Measurements from ENCODE around the gene MAP1LC3A. TPM values are rescaled to one million over a fixed set of nuclear protein-coding genes. Genes with fewer than 3 reads are reported as not detected.

The MAP1LC3A gene
- total RNA-seq, 3 donors from 2014 or later (not counting 1 experiment from before 2014, with no cell fraction given), result 12.7 to 20.4 (median 19.8) TPM

DNA sequence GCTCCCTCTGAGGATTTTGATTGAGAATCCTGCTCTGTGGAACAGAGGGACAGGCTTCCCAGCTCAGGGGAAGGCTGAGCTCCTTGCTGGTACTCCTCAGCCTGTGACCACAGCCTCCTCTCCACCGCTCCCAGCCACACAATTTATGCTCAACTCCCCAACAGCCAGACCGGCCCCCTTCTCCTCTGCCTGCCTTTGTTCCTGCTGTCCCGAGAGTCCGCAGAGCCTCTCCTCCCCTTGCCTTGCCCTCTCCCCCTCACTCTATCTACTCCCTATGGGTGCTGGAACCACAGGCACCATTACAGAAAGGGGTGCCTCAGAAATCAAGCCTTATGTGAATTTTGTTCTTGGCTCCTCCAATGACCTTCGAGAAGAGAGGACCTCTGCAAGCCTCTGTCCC, 15.9 kb downstream of the MAP1LC3A start:
- Histone ChIP-seq H3K9me3 (ENCODE audit: control insufficient read depth, insufficient read depth, low read length) (no peaks in the 10 kb centered on the region), H3K27me3 (ENCODE audit: control insufficient read depth, insufficient read depth, low read length) (no peaks in the 10 kb centered on the region), H3K27ac (ENCODE audit: low read length) (no peak overlapping the region), H3K4me3 (ENCODE audit: low read length) (no peak overlapping the region), H3K36me3 (ENCODE audit: control insufficient read depth, insufficient read depth, low read length) (peaks cover 20% of the 10 kb centered on the region), H3K4me1 (ENCODE audit: control insufficient read depth, insufficient read depth, low read length) (no peaks in the 10 kb centered on the region)
- H3K4me3 Mint-ChIP-seq, result no peak overlapping the region
- intact Hi-C loops (cut with micrococcal nuclease), result no loop called here
- H3K27me3 Mint-ChIP-seq (ENCODE audit: low read depth in 2 of 2), result no peaks in the 10 kb centered on the region
- H3K27ac Mint-ChIP-seq, result no peak overlapping the region
- H3K36me3 Mint-ChIP-seq, result no peaks in the 10 kb centered on the region
- H3K4me1 Mint-ChIP-seq, result peaks cover 8 to 9% of the 10 kb centered on the region in 2 donors
- TF ChIP-seq, protein P1, sequence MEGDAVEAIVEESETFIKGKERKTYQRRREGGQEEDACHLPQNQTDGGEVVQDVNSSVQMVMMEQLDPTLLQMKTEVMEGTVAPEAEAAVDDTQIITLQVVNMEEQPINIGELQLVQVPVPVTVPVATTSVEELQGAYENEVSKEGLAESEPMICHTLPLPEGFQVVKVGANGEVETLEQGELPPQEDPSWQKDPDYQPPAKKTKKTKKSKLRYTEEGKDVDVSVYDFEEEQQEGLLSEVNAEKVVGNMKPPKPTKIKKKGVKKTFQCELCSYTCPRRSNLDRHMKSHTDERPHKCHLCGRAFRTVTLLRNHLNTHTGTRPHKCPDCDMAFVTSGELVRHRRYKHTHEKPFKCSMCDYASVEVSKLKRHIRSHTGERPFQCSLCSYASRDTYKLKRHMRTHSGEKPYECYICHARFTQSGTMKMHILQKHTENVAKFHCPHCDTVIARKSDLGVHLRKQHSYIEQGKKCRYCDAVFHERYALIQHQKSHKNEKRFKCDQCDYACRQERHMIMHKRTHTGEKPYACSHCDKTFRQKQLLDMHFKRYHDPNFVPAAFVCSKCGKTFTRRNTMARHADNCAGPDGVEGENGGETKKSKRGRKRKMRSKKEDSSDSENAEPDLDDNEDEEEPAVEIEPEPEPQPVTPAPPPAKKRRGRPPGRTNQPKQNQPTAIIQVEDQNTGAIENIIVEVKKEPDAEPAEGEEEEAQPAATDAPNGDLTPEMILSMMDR (IDR thresholded peaks at IDR 0.05), result no peak
- 95% methylated on average over 5 of the region's 5 CpGs for WGBS (ENCODE audit: insufficient coverage)
- no peak for ATAC-seq
- no peak for DNase-seq
- no peaks in the 10 kb centered on the region for H3K9me3 Mint-ChIP-seq

DNA sequence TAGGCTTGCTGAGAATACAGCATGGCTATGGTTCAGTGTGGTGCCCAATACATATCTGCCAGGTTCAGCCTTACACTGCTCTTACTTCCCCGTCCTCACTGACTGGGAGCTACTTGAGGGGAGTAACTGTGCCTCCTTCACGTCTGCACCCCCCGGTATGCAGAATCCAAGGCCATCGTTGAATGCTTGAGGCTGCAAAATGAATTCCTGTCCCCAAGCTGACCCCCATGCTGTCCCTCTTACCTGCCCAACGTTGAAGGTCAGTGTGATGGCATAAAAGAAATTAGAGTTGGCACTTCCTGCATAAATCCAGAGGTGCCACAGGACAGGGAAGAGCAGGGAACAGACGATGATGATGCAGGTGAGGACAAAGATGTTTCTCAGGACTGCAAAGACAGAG, 16.3 kb downstream of the MAP1LC3A start:
- ATAC-seq (no peak), DNase-seq (no peak)
- H3K9me3 ChIP-seq (ENCODE audit: control insufficient read depth, insufficient read depth, low read length), result no peaks in the 10 kb centered on the region
- Mint-ChIP-seq H3K27me3 (ENCODE audit: low read depth in 2 of 2) (no peaks in the 10 kb centered on the region), H3K27ac (no peak overlapping the region), H3K4me3 (no peak overlapping the region), H3K9me3 (no peaks in the 10 kb centered on the region), H3K36me3 (no peaks in the 10 kb centered on the region), H3K4me1 (peaks cover 11 to 13% of the 10 kb centered on the region in 2 donors)
- no peak overlapping the region for H3K4me3 ChIP-seq (ENCODE audit: low read length)
- intact Hi-C loops (cut with micrococcal nuclease), result no loop called here
- TF ChIP-seq, protein P1 (IDR thresholded peaks at IDR 0.05), result no peak
- H3K4me1 ChIP-seq (ENCODE audit: control insufficient read depth, insufficient read depth, low read length), result peaks cover 1% of the 10 kb centered on the region
- no peak overlapping the region for H3K27ac ChIP-seq (ENCODE audit: low read length)
- H3K27me3 ChIP-seq (ENCODE audit: control insufficient read depth, insufficient read depth, low read length), result no peaks in the 10 kb centered on the region
- peaks cover 20% of the 10 kb centered on the region for H3K36me3 ChIP-seq (ENCODE audit: control insufficient read depth, insufficient read depth, low read length)
- WGBS (ENCODE audit: insufficient coverage), result 97% methylated on average over 6 of the region's 6 CpGs

DNA sequence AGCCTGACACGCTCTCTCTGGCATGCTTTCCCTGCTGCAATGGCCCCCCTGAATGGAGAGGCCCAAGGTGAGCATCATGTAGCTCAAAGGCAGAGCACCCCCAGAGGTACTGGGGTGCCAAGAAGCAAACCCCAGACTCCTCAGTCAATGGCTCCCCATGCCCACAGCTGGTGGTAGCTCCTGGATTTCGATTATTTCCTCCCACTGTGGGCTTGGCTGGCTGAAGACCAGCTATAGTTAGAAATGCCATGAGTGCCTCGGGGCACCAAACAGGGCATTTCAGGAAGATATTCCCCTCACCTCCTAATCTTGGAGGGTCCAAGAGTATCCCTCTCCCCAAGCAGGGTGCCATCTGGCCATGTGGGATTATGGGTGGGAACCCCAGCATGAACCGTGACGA, 16.8 kb downstream of the MAP1LC3A start:
- H3K4me1 Mint-ChIP-seq, result peaks cover 15 to 17% of the 10 kb centered on the region in 2 donors
- Histone ChIP-seq H3K27me3 (ENCODE audit: control insufficient read depth, insufficient read depth, low read length) (no peaks in the 10 kb centered on the region), H3K9me3 (ENCODE audit: control insufficient read depth, insufficient read depth, low read length) (no peaks in the 10 kb centered on the region), H3K27ac (ENCODE audit: low read length) (no peak overlapping the region), H3K4me1 (ENCODE audit: control insufficient read depth, insufficient read depth, low read length) (peaks cover 5% of the 10 kb centered on the region), H3K4me3 (ENCODE audit: low read length) (no peak overlapping the region), H3K36me3 (ENCODE audit: control insufficient read depth, insufficient read depth, low read length) (peaks cover 20% of the 10 kb centered on the region)
- no peak overlapping the region for H3K27ac Mint-ChIP-seq
- no peaks in the 10 kb centered on the region for H3K9me3 Mint-ChIP-seq
- 95% methylated on average over 5 of the region's 5 CpGs for WGBS (ENCODE audit: insufficient coverage)
- no peaks in the 10 kb centered on the region for H3K27me3 Mint-ChIP-seq (ENCODE audit: low read depth in 2 of 2)
- intact Hi-C loops (cut with micrococcal nuclease), result no loop called here
- no peak for ATAC-seq
- H3K36me3 Mint-ChIP-seq, result no peaks in the 10 kb centered on the region
- H3K4me3 Mint-ChIP-seq, result no peak overlapping the region
- TF ChIP-seq, protein P1 (IDR thresholded peaks at IDR 0.05), result no peak
- no peak for DNase-seq

DNA sequence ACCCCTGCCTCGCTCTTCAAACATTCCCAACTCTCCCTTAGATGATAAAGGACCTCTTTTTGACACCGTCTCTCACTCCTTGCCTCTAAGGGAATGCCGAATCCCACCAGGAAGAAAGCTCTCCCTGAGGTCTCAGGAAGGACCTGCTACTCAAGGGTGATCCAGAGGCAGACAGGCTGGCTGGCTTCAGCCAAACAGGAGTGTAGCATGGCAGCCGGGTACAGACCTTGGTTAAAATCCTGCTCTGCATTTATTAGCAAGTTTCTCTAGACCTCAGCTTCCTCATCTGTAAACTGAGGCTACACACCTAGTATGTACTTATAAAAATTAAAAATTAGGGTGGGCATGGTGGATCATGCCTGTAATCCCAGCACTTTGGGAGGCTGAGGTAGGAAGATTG, 17.2 kb downstream of the MAP1LC3A start:
- H3K9me3 ChIP-seq (ENCODE audit: control insufficient read depth, insufficient read depth, low read length), result no peaks in the 10 kb centered on the region
- 95% methylated on average over 4 of the region's 4 CpGs for WGBS (ENCODE audit: insufficient coverage)
- Mint-ChIP-seq H3K9me3 (no peaks in the 10 kb centered on the region), H3K36me3 (no peaks in the 10 kb centered on the region), H3K4me1 (peaks cover 18 to 20% of the 10 kb centered on the region in 2 donors), H3K4me3 (no peak overlapping the region), H3K27ac (no peak overlapping the region), H3K27me3 (ENCODE audit: low read depth in 2 of 2) (no peaks in the 10 kb centered on the region)
- intact Hi-C loops (cut with micrococcal nuclease), result no loop called here
- no peak overlapping the region for H3K4me3 ChIP-seq (ENCODE audit: low read length)
- DNase-seq (no peak), ATAC-seq (no peak)
- TF ChIP-seq, protein P1 (IDR thresholded peaks at IDR 0.05), result no peak
- H3K27me3 ChIP-seq (ENCODE audit: control insufficient read depth, insufficient read depth, low read length), result no peaks in the 10 kb centered on the region
- H3K36me3 ChIP-seq (ENCODE audit: control insufficient read depth, insufficient read depth, low read length), result peaks cover 19% of the 10 kb centered on the region
- H3K4me1 ChIP-seq (ENCODE audit: control insufficient read depth, insufficient read depth, low read length), result peaks cover 10% of the 10 kb centered on the region
- H3K27ac ChIP-seq (ENCODE audit: low read length), result no peak overlapping the region
